Measurements from ENCODE around the gene ARAP2.

GRCh38 chr4:36054694-36055422 lies 189.5 kb downstream of the ARAP2 start:
- TF ChIP-seq CTCF (IDR thresholded peaks at IDR 0.05 in 8 of 11, conservative IDR thresholded peaks at IDR 0.05 in 3 of 11) (no peak), POLR2AphosphoS5 (IDR thresholded peaks at IDR 0.05) (no peak), POLR2A (IDR thresholded peaks at IDR 0.05) (no peak)

All from spleen (tissue), 7 donors.